GM19099 (cell line): ENCODE data around the gene AGO3.

Experiments
- POLR2A ChIP-seq: IDR thresholded peaks from 3 replicates; pipeline ENCODE4 v1.6.1; 2011; ENCODE audit warnings: low read depth; ENCODE audit not compliant: insufficient read length; ENCODE audit errors: extremely low read depth

Gene AGO3

GRCh38 chr1:35958558-35958957 lies 27.7 kb downstream of the AGO3 start:
- no peak for TF ChIP-seq POLR2A

GRCh38 chr1:35959304-35959703 lies 28.4 kb downstream of the AGO3 start:
- no peak for TF ChIP-seq POLR2A

- no peak for TF ChIP-seq POLR2A
Measured at GRCh38 chr1:35962952-35963351, 32.0 kb downstream of the AGO3 start.

- TF ChIP-seq POLR2A: no peak
Measured at GRCh38 chr1:35968396-35968795, 37.5 kb downstream of the AGO3 start.

GRCh38 chr1:35971601-35972000 lies 40.7 kb downstream of the AGO3 start:
- TF ChIP-seq POLR2A: no peak

DNA sequence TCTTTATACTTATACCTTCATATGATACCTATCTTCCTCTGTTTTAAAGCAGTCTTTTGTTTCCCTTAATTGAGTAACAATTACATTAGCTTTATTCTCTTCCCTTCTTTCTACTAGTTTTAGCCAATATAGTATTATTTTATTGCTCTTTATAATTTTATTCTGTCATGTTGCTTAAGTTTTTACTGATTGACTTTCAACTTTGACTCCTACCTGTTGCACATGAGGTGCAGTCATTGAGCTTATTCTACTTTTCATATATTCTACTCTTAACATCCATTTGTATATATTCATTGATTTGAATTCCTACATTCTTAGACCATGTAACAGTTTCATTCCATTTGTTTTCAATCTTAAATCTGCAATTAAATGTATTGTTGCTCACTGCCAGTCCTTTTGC lies 49.2 kb downstream of the AGO3 start:
- no peak for TF ChIP-seq POLR2A

DNA sequence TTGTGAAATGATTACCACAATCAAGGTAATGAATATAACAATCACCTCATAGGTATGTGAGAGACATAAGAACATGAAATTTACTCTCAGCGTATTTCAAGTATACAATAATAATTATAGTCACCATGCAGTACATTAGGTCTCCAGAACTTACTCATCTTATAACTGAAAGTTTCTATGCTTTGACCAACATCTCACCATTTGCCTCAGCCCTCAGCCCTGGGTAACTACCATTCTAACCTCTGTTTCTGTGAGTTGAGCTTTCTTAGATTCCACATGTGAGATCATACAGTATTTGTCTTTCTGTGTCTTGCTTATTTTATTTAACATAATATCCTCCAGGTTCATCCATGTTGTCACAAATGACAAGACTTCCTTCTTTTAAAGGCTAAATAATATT lies 57.3 kb downstream of the AGO3 start:
- no peak for TF ChIP-seq POLR2A

DNA sequence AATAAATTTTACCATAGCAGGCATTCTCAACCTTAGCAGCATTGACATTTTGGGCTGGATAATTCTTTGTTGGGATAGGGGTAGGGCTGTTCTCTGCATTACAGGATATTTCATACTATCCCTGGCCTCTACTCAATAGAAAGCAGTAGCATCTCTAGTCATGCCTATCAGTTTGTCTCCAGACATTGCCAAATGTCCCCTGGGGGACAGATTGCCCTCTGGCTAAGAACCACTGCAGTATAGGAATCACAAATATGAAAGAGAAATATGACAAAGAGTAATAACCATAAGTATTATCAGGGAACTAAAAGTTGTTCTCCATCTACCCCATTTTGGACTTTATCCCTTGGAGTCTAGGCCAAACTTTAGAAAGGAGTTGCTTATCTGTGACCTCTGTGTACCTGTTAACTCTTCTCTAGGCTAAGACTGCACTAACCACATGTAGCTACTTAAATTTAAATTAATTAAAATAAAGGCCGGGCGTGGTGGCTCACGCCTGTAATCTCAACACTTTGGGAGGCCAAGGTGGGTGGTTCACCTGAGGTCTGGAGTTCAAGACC lies 76.1 kb downstream of the AGO3 start:
- TF ChIP-seq POLR2A: no peak

DNA sequence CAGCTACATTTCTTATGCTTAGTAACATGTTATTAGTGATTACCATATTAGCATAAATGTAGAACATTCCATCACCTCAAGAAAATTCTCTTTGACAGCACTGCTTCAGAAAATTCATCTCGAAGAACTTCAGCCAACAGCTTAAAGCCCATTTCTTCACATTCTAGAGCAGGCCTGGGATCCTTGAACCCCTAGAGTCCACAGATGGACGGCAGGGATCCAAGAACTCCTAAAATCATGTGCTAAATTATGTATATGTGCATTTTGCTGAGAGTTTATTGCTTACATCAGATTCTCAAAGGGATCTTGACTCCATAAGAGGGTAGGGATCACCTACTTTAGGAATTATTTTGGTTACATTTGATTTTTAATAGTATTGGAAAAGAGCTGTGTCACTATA lies 76.8 kb downstream of the AGO3 start:
- no peak for TF ChIP-seq POLR2A

DNA sequence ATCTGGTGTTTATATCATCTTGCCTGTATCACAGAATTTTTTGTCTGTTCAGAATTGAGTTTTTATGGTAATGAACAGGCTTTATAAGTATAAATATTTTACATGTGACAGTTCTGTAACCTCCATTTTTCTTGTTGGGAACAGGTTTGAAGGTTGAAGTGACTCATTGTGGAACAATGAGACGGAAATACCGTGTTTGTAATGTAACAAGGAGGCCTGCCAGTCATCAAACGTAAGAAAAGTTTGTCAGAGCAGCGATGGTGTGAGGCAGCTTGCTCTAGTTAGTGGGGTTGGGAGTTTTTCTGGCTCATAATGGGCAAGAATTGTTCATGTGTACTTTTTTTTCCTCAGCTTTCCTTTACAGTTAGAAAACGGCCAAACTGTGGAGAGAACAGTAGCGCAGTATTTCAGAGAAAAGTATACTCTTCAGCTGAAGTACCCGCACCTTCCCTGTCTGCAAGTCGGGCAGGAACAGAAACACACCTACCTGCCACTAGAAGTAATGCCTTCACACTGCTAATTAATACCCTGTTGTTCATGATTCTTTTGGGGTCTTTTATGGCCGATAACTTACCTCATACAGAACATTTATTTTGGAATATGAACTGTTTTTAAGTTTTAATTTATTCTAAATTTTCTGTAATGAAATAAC lies 77.8 kb downstream of the AGO3 start:
- TF ChIP-seq POLR2A: no peak

DNA sequence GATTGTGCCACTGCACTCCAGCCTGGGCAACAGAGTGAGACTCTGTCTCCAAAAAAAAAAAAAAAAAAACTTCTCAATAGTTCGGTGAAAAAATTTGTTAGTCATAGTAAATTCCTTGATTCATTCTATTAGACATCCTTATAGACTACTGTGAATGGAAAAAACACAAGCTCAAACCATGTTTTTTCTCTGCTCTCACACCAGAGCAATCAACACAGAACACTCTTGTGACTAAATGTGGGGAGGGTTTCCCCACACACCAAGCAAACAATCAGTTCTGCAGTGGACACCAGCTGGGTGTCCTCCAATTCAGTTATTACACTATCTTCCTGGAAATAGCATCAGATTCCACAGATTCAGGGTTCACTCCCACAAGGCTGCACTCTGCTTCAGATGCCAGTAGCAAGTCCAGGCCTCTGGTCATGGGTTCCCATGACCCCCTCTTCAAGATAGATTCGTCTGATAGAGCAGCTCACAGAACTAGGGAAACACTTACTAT lies 83.9 kb downstream of the AGO3 start:
- TF ChIP-seq POLR2A: no peak

DNA sequence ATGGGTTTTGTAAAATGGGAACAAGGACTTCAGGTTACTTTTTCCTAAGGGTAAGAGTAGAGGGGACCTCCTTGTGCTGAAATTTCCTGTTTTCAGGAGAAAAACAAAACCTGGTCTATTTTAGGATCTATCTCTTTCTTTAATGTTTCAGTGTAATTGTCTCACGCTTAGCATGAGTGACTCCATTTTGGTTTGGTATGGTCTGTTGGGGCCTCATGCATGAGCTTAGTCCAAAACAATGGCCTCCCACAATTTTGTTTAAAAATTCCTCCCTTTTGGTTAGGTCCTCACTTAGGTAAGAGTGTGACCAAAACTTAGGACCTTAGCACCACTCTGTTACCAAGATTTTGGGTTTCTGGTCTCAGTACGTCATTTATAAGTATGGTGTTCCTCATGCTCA lies 85.8 kb downstream of the AGO3 start:
- TF ChIP-seq POLR2A: no peak

GRCh38 chr1:36023098-36023769 lies 92.3 kb downstream of the AGO3 start:
- no peak for TF ChIP-seq POLR2A

- no peak for TF ChIP-seq POLR2A
Measured at GRCh38 chr1:36024847-36025246, 93.9 kb downstream of the AGO3 start.

DNA sequence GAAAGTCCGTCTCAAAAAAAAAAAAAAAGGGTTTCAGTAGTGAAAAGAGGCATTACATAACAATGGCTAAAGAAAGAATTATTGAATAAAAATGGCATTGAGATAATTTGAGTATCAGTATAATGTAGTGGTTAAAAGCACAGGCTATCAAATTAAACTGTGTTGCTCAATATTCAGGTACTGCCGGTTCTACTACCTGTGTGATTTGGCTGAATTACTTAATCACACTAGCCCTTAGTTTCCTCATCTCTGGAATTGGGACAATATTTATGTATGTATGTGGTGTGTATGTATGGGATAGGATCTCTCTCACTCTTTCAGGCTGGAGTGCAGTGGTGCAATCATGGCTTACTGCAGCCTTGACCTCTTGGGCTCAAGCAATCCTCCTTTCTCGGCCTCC lies 96.9 kb downstream of the AGO3 start:
- no peak for TF ChIP-seq POLR2A

DNA sequence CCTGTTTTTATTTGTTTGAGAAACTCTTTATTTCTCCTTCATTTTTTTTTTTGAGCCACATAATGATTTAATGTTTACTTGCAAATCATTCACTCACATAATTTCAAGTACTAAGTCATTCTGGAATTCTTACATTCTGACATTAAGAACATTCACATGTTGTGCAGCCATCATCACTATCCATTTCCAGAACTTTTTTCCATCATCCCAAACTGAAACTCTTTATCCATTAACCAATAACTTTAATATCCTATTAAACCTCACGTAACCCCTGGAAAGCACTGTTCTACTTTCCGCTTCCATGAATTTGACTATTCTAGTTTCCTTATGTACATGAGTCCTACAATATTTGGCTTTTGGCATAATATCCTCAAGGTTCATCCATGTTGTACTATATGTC lies 100.5 kb downstream of the AGO3 start:
- TF ChIP-seq POLR2A: no peak
